ENCODE data around the gene TRPT1.

The TRPT1 gene

DNA sequence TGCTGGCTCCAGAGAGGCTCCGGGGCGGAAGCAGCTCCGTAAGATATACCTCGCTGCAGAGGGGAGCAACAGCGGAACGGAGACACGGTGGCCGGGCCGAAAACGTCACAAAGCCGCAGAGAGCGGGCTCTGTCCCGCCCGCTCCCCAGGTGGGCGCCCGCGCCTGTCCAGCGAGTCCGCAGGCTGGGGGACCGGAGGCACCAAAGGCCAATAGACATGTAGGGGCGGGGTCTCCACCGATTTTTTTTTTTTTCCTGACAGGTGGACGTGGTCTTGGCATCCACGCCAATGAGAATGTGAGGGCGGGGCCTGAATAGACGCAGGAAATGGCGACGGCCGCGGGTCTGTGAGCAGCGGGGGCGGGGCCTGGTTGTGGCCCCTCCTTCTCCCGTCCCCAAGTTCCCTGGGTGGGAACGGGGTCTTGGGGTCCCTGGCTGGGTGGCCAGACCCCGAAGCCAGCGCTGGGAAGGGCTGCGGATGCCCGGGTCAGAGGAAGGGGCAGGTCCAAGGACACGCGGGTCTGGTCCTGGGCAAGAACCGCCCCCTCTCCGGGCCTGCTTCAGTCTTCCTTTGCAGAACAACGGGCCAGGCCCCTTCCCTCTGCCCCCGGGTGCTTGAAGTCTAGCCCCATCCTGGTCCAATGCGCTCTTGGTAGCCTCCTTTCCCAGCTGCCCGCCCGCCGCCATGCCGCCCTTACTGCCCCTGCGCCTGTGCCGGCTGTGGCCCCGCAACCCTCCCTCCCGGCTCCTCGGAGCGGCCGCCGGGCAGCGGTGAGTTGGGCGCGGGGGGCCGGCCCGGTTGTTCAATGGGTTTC, 4.4 kb upstream of the TRPT1 start, which contains the start of gene DNAJC4:
Gene DNAJC4 (plus strand): TSS at position 378 of the 814 bp plus-strand sequence. CDS start 307 bp downstream, at position 685.
- peak; percentile 80 for DNase-seq (ENCODE audit: low read depth)

- no peak for DNase-seq (ENCODE audit: low read depth)
Observed at GRCh38 chr11:64229744-64230170, 3.8 kb upstream of the TRPT1 start.

DNA sequence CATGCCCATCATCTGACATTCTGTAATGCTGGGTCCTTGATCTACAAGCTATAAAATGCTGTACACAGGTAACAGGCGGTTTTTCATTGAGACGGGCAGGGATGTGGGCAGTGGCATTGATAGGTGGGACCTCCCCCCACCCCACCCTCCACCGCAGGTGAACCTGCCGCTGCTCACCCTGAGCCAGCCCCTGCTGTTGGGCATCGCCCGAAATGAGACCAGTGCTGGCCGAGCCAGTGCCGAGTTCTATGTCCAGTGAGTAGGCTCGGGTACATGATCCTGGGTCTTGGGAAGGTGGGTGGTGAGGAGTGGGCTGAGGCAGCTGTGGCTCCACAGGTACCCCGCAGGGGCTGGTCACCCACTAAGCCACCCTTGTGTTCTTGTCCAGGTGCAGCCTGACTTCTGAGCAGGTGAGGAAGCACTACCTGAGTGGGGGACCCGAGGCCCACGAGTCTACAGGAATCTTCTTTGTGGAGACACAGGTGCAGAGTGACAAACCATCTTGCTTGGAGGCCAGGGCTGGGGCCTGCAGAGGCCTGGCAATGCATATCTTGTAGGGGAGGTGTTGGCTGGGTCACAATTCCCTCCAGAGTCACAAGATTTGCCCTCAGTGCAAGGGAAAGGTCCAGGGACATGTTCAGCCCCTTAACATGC, 3.2 kb upstream of the TRPT1 start:
- DNase-seq (ENCODE audit: low read depth), result no peak

DNA sequence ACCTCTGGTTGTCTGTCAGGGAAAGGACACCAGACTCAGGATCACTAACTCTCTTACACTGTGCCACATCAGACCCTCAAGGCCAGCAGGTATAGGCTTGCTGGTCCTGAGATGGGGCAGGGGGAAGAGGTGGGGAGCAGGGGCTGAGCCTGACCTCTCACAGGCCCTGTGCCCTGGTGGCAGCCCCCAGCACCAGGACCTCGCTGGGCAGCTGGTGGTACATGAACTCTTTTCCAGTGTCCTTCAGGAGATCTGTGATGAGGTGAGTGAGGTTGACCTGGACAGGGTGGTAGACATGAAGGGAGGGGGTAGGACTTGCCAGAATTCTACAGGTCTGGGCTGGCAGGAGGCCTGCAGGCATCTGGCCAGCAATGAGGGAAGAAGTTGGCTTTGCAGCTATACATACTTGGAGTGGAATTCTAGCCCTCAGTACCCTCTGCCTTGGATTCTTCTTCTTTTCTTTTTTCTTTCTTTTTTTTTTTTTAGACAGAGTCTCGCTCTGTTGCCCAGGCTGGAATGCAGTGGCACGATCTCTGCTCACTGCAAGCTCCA, 1.5 kb upstream of the TRPT1 start:
- DNase-seq (ENCODE audit: low read depth), result no peak

- peak; percentile 63 for DNase-seq (ENCODE audit: low read depth)
Observed at GRCh38 chr11:64226507-64227051, 593 bp upstream of the TRPT1 start.

- DNase-seq (ENCODE audit: low read depth), result no peak
Observed at GRCh38 chr11:64224891-64225607, 937 bp downstream of the TRPT1 start.

- no peak for DNase-seq (ENCODE audit: low read depth)
Observed at GRCh38 chr11:64224151-64224890, 1.7 kb downstream of the TRPT1 start.

DNA sequence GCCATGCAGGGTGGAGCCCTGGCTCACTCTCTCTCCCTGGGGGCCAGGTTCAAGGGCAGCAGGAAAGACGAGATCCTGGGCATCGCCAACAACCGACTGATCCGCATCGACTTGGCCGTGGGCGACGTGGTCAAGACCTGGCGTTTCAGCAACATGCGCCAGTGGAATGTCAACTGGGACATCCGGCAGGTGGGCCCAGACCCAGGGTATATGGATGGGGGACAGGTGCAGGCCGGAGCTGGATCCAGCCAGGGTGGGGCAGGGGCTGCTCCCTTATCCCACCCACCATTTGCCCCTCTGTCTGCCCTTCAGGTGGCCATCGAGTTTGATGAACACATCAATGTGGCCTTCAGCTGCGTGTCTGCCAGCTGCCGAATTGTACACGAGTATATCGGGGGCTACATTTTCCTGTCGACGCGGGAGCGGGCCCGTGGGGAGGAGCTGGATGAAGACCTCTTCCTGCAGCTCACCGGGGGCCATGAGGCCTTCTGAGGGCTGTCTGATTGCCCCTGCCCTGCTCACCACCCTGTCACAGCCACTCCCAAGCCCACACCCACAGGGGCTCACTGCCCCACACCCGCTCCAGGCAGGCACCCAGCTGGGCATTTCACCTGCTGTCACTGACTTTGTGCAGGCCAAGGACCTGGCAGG, 2.9 kb downstream of the TRPT1 start:
- no peak for DNase-seq (ENCODE audit: low read depth)

DNA sequence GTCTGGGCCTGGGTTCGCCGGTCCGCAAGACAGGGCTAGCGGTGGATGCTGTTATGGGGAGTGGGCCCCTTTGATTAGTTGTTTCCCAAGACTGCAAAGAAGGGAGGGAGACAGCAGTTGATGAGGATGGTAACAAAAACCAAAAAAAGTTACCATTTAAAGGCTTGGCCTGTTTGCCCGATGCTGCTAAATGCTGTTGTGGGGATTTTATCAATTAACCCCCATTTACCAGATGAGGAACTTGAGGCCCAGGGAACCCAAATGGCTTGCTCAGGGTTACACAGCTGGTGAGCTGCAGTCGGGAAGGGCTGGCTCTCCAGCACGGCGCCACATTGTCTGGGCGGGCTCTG, 3.4 kb downstream of the TRPT1 start:
- DNase-seq (ENCODE audit: low read depth), result no peak

DNA sequence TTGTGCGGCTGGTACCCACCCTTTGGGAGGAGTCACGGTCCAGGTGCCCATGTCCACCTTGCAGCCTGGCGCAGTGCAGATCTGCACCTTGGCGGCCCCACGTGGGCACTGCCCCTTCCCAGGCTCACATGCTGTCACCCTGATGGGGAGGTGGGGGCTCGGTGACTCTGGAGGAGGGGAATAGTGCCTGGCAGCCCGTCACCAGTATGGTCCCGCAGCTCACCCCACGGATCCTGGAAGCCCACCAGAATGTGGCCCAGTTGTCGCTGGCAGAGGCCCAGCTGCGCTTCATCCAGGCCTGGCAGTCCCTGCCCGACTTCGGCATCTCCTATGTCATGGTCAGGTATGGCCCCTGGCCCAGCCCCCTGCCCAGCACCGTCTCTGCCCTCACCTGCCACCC, 5.2 kb downstream of the TRPT1 start:
- no peak for DNase-seq (ENCODE audit: low read depth)

- DNase-seq (ENCODE audit: low read depth), result no peak
Observed at GRCh38 chr11:64220271-64220670, 5.7 kb downstream of the TRPT1 start.

- DNase-seq (ENCODE audit: low read depth), result no peak
Observed at GRCh38 chr11:64219755-64220154, 6.2 kb downstream of the TRPT1 start.

GRCh38 chr11:64219354-64219684, 6.7 kb downstream of the TRPT1 start:
- no peak for DNase-seq (ENCODE audit: low read depth)

DNA sequence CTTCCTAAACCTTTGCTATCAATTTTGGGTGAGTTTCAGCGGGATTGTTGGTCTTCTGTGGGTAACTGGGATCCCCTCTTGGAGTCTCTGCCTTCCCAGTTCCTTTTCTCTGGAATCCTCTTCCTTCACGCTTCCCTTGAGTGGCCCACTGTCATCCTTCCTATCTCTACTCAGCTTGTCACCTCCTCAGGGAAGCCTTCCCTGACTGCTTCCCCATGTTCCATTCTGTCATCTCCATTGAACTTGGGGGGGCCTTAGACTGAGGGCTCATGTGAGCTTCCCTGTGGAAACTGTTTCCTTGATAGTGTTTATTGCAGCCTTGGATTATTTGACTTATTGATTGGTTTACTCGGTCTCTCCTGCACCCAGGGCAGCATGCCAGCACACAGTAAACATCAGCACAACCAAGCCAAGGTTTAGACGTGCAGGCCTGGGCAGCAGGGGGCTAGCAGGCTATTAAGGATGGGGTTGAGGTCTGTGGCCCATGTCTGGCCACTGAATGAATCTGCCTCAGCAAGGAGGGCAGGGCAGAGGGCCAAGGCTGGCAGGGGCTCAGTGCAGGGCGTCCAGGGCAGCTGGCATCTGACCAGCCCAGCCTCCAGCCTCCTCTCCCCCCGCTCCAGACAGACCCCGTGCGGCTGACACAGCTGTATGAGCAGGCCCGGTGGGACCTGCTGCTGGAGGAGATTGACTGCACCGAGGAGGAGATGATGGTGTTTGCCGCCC, 7.2 kb downstream of the TRPT1 start:
- DNase-seq (ENCODE audit: low read depth), result no peak

DNA sequence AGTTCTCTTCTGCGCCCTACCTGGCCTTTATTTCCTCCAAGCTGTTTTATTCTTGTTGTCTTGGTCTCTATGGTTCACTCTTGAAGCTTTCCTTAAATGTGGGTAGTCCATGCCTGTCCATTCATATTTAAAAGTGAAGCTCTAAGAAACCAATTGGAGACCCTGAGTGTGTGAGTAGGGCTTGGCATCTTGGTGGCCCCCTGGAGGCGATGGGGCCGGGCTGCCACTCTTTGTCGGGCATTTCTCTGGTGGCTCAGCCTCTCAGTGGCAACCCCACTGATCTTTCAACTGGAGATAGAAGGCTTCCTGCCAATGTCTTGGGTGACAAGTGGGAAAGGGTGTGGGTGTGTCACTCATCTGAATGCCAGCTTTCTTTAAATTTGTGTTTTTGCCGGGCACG, 9.1 kb downstream of the TRPT1 start:
- no peak for DNase-seq (ENCODE audit: low read depth)

GRCh38 chr11:64211181-64211872, 14.7 kb downstream of the TRPT1 start:
- no peak for DNase-seq (ENCODE audit: low read depth)

DNA sequence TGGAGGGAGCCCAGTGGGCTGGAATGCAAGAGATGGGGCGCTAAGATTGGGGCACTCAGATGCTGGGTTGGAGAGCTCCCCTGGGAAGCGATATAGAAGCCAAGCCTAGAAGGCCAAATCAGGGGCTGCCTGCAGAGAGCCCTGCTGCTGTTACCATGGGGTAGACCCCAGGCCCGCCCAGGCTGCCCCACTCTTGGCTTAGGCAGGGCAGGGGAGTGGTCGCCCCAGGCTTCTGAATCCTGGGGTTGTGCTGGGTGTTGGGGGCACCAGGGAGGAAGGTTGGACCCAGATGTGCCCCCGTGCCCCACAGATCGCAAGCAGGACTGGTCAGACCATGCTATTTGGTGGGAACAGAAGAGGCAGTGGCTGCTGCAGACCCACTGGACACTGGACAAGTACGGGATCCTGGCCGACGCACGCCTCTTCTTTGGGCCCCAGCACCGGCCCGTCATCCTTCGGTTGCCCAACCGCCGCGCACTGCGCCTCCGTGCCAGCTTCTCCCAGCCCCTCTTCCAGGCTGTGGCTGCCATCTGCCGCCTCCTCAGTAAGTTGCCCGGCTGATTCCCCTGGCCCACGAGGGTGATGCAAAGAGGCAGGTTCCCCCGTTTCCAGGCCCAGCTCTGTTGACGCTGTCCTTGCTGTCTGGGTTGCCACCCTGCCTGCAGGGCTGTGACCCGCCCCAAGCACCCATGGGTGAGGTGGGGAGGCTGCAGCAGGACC, 15.5 kb downstream of the TRPT1 start:
- no peak for DNase-seq (ENCODE audit: low read depth)

DNA sequence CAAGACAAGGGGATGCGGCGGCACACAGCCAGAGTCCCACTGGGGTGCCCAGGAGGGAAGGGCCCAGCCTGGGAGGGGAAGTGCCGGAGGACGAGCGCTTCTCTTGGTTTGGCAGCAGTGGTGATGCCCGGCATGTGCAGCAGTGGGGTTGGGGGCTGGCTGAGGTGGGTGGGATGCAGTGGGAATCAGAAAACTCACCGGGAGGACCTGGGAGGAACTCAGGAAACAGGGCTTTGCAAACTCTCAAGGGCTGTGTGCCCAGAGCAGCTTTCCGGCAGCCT, 16.5 kb downstream of the TRPT1 start:
- no peak for DNase-seq (ENCODE audit: low read depth)

- DNase-seq (ENCODE audit: low read depth), result no peak
Observed at GRCh38 chr11:64208796-64209562, 17.0 kb downstream of the TRPT1 start.
